PC-9 (cell line): ENCODE measurements around the gene KIF26B.

Source experiments
- CTCF ChIP-seq: fragments of 200-600 bp; sonication (generic); conservative IDR thresholded peaks from 2 replicates; pipeline ENCODE4 v1.6.1; 2017; ENCODE audit warnings: mixed run types, antibody characterized with exemption, mild to moderate bottlenecking, moderate library complexity
- EZH2 ChIP-seq: fragments of 200-600 bp; sonication (generic); IDR thresholded peaks from 2 replicates; pipeline ENCODE4 v1.8.0; 2017; ENCODE audit warnings: antibody characterized with exemption, low read depth

GRCh38 chr1:245516284-245516759, 361.5 kb downstream of the KIF26B start:
- TF ChIP-seq EZH2 (no peak), CTCF (peak; percentile 33; the same call in 1 of the 2 replicates)
